Liver (tissue), 9 donors: Measurements from ENCODE around the gene FAM156A. TPM values are rescaled to one million over a fixed set of nuclear protein-coding genes. Genes with fewer than 3 reads are reported as not detected.
"Not testable (repeated sequence)": the region's sequence is repeated elsewhere in the genome, so short reads cannot be mapped to it uniquely, and the experiment has no call there.

ENCODE experiments used
- DNase-seq: peaks from one replicate; pipeline ENCODE4 v3.0.0-alpha.2; 2017; ENCODE audit warnings: low spot score
- H3K27ac ChIP-seq, 2 donors: one replicate each; pipeline ENCODE4 v1.7.0; 2013; ENCODE audit warnings: inconsistent platforms in 2 of 2, low read length in 2 of 2, control low read depth in 1 of 2, low read depth in 1 of 2, mild to moderate bottlenecking in 1 of 2
- H3K27me3 ChIP-seq, 4 donors: one replicate each; pipeline versions ENCODE4 v1.6.1 to v1.7.0; 2013; ENCODE audit warnings: low read length in 3 of 4, inconsistent platforms in 1 of 4, mild to moderate bottlenecking in 1 of 4, moderate library complexity in 1 of 4; ENCODE audit not compliant: control insufficient read depth in 4 of 4, insufficient read depth in 4 of 4
- H3K36me3 ChIP-seq, 4 donors: one replicate each; pipeline versions ENCODE4 v1.6.1 to v1.7.0; 2013; ENCODE audit warnings: low read length in 3 of 4, mild to moderate bottlenecking in 3 of 4, low read depth in 1 of 4, moderate library complexity in 1 of 4; ENCODE audit not compliant: control insufficient read depth in 4 of 4, insufficient read depth in 3 of 4
- H3K4me1 ChIP-seq, 4 donors: one replicate each; pipeline versions ENCODE4 v1.6.1 to v1.7.0; 2013; ENCODE audit warnings: low read length in 3 of 4, mild to moderate bottlenecking in 3 of 4, moderate library complexity in 1 of 4; ENCODE audit not compliant: control insufficient read depth in 4 of 4, insufficient read depth in 4 of 4
- H3K4me3 ChIP-seq, 3 donors: one replicate each; pipeline versions ENCODE4 v1.6.1 to v1.7.0; 2013; ENCODE audit warnings: low read length in 3 of 3, control low read depth in 1 of 3, low read depth in 1 of 3, mild to moderate bottlenecking in 1 of 3
- H3K9ac ChIP-seq, 2 donors: one replicate each; pipeline ENCODE4 v1.7.0; 2013; ENCODE audit warnings: low read length in 2 of 2, mild to moderate bottlenecking in 2 of 2, moderate library complexity in 2 of 2, control low read depth in 1 of 2, low read depth in 1 of 2
- H3K9me3 ChIP-seq, 4 donors: one replicate each; pipeline versions ENCODE4 v1.6.1 to v1.7.0; 2013; ENCODE audit warnings: low read length in 3 of 4; ENCODE audit not compliant: control insufficient read depth in 4 of 4
- WGBS: extraction: QIAGEN DNeasy Blood & Tissue Kit; methylation state at CpG from one replicate; pipeline ENCODE4 v1.1.7; 2013; 5-methylcytosine and 5-hydroxymethylcytosine counted together
- polyA plus RNA-seq, 2 donors: library from polyadenylated mRNA; stranded (reverse) in 1 of 2; unstranded in 1 of 2; fragments of 200-250 nt in 1 of 2; fragments of >200 nt in 1 of 2; fragmentation: Nextera tagmentation in 1 of 2; extraction: Ambion mirVana in 1 of 2; gene quantifications; one replicate each; pipeline versions ENCODE4 v1.2.1 to v1.2.3, GENCODE V29; 2013 to 2015
- total RNA-seq, 2 donors: library from RNA; depleted of rRNA; stranded (reverse); fragments of >200 nt; gene quantifications; one replicate each; pipeline ENCODE4 v1.2.3, GENCODE V29; 2014
- donor health status: healthy.
- donor health status: healthy.
- donor health status: healthy.
- donor health status: healthy.
- donor health status: healthy.

FAM156A gene
- total and polyA plus RNA-seq, 4 donors: 2.7 to 12.6 (median 5.9) TPM

DNA sequence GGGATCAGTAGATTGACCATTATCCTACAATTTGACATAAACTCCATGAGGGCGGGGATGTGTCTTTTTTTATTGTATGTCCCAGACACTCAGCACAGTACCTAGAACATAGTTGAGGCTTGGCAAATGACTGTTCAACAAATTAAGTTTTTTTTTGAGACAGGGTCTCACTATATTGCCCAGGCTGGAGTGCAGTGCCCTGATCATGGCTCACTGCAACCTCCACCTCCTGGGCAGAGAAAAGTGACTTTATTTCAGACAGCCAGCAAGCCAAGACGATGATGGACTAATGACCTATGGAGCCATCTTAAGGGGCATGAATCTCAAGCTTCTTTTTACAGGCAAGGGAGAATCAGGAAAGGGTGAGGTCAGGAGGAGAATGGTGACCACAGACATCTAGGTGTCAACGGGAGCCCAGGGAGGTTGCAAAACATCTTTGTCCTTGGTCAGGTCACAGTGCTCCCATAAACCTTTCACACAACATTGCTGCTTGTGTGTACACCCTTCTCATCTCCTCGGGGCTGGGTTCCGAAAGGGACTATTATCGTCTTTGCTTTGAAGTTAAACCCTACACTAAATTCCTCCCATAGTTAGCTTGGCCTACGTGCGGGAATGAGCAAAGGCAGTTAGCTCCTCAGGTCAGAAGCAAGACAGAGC lies 16.1 kb upstream of the FAM156A start:
- H3K27ac ChIP-seq, H3K27me3 ChIP-seq, H3K9me3 ChIP-seq, H3K36me3 ChIP-seq, H3K4me1 ChIP-seq, H3K4me3 ChIP-seq, DNase-seq, H3K9ac ChIP-seq: not testable (repeated sequence)
- WGBS: 78% methylated on average over 8 of the region's 8 CpGs

DNA sequence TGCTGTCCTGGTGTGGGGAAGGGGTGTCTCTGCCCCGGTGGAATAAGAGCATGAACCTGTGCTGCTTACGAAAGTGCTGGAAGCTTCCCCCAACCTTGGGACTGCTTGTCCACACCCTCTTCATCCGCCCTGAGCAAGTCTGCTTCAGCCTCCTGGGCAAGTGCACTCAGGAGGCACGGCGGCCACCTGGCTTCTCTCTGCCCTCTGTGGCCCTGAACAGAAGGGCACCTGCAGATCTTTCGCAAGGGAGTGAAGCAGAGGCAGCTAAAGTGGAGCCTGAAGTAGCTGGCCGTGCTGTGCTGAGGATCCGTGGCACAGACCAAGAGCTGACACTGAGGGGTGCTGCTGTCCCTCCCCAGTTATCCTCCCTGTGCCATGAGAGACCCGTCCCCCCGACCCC lies 9.6 kb upstream of the FAM156A start:
- no CpG with 5 or more reads among the region's 10 CpGs for WGBS
- DNase-seq: not testable (repeated sequence)

DNA sequence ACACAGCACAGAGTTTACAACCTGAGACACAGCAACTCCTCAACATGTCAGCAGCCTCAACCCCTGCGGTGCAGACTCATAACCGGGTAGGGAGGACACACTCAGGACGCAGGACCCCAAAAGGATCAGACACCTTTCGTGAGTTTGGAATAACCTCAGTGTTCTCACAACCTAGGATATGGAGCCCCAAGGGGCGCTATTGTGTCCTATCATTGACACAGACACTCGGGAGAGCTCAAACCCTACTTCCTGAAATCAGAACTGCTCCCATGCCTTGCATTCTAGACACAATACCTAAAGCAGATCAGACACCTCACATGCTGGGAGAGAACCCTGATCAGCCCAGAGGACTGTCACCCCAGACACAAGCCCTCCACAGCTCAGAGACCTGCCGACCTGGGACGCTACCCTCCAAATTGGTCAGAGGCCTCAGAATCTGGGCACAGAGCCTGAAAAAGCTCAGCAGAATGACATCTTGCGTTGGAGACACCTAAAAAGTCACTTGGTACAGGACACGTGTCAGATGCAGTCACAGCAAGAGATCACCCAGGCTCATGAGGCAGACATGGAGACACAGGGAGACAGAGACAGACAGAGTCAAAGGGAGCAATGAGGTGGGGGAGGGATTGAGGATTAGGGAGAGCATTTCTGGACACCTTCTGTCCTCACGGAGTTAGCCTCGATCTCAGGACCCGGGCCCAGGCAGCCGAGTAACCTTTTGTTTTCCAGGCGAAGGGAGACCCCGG lies 8.8 kb upstream of the FAM156A start:
- WGBS: no CpG with 5 or more reads among the region's 16 CpGs
- not testable (repeated sequence) for H3K36me3 ChIP-seq, H3K9me3 ChIP-seq, H3K4me3 ChIP-seq, H3K27ac ChIP-seq, H3K4me1 ChIP-seq, H3K27me3 ChIP-seq, H3K9ac ChIP-seq, DNase-seq

More for the DNA sequence above, 9.6 kb upstream of the FAM156A start:
- not testable (repeated sequence) for H3K4me1 ChIP-seq, H3K9me3 ChIP-seq, H3K27me3 ChIP-seq, H3K36me3 ChIP-seq, H3K27ac ChIP-seq, H3K4me3 ChIP-seq, H3K9ac ChIP-seq

DNA sequence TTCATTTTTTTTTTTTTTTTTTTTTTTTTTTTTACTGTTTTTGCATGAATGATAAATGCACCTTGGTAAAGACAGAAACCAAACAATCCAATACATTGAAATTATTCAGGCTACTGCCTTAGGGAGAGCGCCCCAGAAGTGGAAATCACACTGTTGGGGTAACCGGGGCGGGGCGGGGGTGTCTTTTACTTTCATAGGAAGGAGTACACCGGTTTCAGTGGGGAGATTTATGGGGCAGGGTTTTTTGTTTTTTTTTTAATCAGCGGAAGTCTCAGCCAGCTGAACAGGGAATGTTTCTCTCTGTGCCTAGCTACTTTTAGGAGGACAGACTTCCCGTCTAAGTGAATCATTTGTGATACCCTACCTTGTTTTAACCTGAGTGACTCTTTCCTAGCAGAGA lies 643 bp upstream of the FAM156A start:
- not testable (repeated sequence) for H3K27ac ChIP-seq, H3K4me3 ChIP-seq, H3K9ac ChIP-seq, H3K27me3 ChIP-seq, H3K36me3 ChIP-seq, H3K9me3 ChIP-seq, H3K4me1 ChIP-seq, DNase-seq
- WGBS: no CpG with 5 or more reads among the region's 7 CpGs

DNA sequence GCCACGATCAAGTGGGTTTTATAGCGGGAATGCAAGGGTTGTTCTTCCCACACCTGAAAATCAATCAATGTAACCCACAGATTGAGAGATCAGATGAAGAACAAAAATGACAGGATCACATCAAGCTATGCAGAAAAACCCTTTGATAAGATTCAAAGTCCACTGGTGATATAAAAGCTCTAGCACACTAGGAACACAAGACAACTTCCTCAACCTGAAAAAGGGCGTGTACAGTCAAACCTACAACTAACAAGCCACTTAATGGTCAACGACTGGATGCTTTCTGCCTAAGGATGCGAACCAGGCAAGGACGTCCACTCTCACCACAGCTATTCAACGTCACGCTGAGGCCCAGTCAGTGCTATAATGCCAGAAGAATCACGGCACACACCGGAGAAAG lies 8.4 kb downstream of the FAM156A start:
- H3K9me3 ChIP-seq, H3K27ac ChIP-seq, H3K4me1 ChIP-seq, DNase-seq, H3K9ac ChIP-seq, H3K4me3 ChIP-seq, H3K27me3 ChIP-seq, H3K36me3 ChIP-seq: not testable (repeated sequence)
- WGBS: no CpG with 5 or more reads among the region's 10 CpGs

DNA sequence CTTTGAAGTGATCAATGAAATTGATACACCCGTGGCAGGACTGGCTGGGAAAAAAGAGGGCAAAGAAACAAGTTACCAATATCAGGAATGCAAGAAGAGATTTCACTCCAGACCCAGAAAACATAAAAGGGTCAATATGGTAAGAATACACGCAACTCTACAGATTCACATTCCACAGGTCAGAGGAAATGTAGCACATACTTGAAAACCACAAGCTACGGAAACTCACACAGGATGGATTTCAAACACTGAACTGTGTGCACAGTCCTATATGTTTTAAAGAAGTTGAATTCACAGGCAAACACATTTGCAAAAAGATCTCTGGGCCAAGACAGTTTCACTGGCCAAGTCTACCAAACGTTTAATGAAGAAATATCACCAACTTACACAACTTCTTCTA lies 9.0 kb downstream of the FAM156A start:
- not testable (repeated sequence) for H3K27me3 ChIP-seq, H3K4me1 ChIP-seq, DNase-seq, H3K36me3 ChIP-seq, H3K9ac ChIP-seq, H3K27ac ChIP-seq, H3K4me3 ChIP-seq, H3K9me3 ChIP-seq
- no CpG with 5 or more reads among the region's 4 CpGs for WGBS

DNA sequence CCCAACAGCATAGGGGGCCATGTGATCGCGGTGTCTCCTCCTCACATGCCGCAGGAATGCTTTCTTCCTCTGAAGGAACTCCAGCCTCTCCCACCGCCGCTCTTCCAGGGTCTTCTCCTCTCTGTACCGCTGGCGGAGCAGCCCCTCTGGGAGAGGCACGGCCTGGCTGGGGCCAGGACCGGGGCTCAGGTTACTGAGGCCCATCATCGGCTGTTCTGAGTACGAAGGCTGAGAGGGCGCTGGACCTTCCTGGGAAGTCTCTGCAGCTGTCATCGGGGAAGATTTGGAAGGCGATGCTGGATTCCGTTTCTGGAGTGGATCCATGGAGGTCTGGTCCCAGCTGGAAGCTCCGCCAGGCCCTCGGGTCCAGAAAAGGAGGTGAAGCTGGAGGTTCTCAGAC lies 10.1 kb downstream of the FAM156A start:
- not testable (repeated sequence) for H3K4me1 ChIP-seq, H3K9ac ChIP-seq, H3K27me3 ChIP-seq, H3K36me3 ChIP-seq, H3K9me3 ChIP-seq, DNase-seq, H3K4me3 ChIP-seq, H3K27ac ChIP-seq
- WGBS: no CpG with 5 or more reads among the region's 17 CpGs

DNA sequence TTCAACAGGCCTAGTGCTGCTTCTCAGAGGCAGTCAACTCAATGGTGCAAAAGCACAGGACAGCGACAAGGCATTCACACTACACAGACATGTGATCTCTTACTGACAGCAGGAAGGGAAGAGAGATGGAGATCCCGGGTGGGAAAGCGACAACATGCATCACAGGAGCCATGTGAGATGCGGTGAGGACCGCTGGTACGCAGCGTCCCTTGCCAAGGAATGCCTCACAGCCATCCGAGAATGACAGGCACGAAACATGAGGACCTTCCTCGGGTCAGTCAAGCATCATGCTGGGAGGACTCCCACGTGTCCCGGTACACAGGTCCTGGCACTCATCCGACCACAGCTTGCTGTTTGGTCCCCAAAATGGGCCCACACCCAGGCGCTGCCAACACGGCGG lies 10.8 kb downstream of the FAM156A start:
- H3K4me3 ChIP-seq, DNase-seq, H3K9me3 ChIP-seq, H3K27me3 ChIP-seq, H3K4me1 ChIP-seq, H3K36me3 ChIP-seq, H3K27ac ChIP-seq, H3K9ac ChIP-seq: not testable (repeated sequence)
- WGBS: no CpG with 5 or more reads among the region's 16 CpGs
